Adrenal gland (tissue), 12 donors: ENCODE data around the gene TSPOAP1. TPM values are rescaled to one million over a fixed set of nuclear protein-coding genes. Genes with fewer than 3 reads are reported as not detected.

Experiments
- DNase-seq, 7 donors: peaks; one replicate each; pipeline ENCODE4 v3.0.0-alpha.2; 2019 to 2020
- H3K27ac ChIP-seq, 5 donors: fragments of 200-600 bp; sonication (generic) in 4 of 5; 1 replicate in 3 of 5; 2 replicates in 2 of 5; pipeline versions ENCODE4 v1.5.1 to v1.8.0; 2016 to 2020; ENCODE audit warnings: mild to moderate bottlenecking in 1 of 5
- H3K27me3 ChIP-seq: fragments of 200-600 bp; 2 replicates; pipeline ENCODE4 v1.8.0; 2021
- H3K36me3 ChIP-seq, 2 donors: fragments of 200-600 bp; replicated peaks in 1 of 2; 1 replicate in 1 of 2; 2 replicates in 1 of 2; pipeline versions ENCODE4 v1.5.1 to v1.8.0; 2018 to 2022
- H3K4me1 ChIP-seq, 2 donors: fragments of 200-600 bp; replicated peaks in 1 of 2; 1 replicate in 1 of 2; 2 replicates in 1 of 2; pipeline versions ENCODE4 v1.5.1 to v1.8.0; 2018 to 2021
- H3K4me3 ChIP-seq, 4 donors: fragments of 200-600 bp; sonication (generic) in 3 of 4; one replicate each; pipeline ENCODE4 v1.5.1; 2016 to 2018
- H3K9me3 ChIP-seq, 3 donors: fragments of 200-600 bp; sonication (generic) in 1 of 3; replicated peaks in 1 of 3; 1 replicate in 2 of 3; 2 replicates in 1 of 3; pipeline versions ENCODE4 v1.5.1 to v1.8.0; 2016 to 2021
- POLR2A ChIP-seq, 2 donors: fragments of 450-650 bp; IDR thresholded peaks; one replicate each; pipeline ENCODE4 v1.6.1; 2017; ENCODE audit warnings: antibody characterized with exemption in 2 of 2, mild to moderate bottlenecking in 2 of 2, moderate library complexity in 1 of 2
- WGBS, 4 donors: extraction: QIAGEN DNeasy Blood & Tissue Kit in 2 of 4; methylation state at CpG; one replicate each; pipeline versions ENCODE4 v1.1.5 to v1.1.7; 2013 to 2017; 5-methylcytosine and 5-hydroxymethylcytosine counted together
- intact Hi-C, 2 donors: fragments of 100-400 bp; cut with DNase I; formaldehyde crosslinking; loops; one replicate each; pipeline versions ENCODE4 v1.14.1 to v1.15.0; 2022 to 2023
- polyA plus RNA-seq, 3 donors: library from polyadenylated mRNA; stranded (reverse); fragments of 200-250 nt in 2 of 3; fragments of 350-450 nt in 1 of 3; fragmentation: Illumina TruSeq in 1 of 3; extraction: RNeasy Lipid Tissue Mini Kit (QIAGEN cat#74804) in 1 of 3; gene quantifications; one replicate each; pipeline ENCODE4 v1.2.3, GENCODE V29; 2013 to 2014
- total RNA-seq, 9 donors: library from RNA; depleted of rRNA in 4 of 9; stranded (reverse); fragments of >200 nt in 4 of 9; fragments of 120-200 nt in 1 of 9; fragmentation: NEBNext Ultra II Directional in 1 of 9; extraction: Animal tissue kit (Norgen Biotek cat#: 25700) in 1 of 9; gene quantifications; one replicate each; pipeline versions ENCODE4 v1.1.0 to v1.2.4, GENCODE V29; 2013 to 2023
- TF ChIP-seq, protein P1 (sequence below), 6 experiments: fragments of 450-650 bp in 4 of 6; fragments of 200-600 bp in 2 of 6; sonication (generic) in 1 of 6; IDR thresholded peaks; 1 replicate in 5 of 6; 2 replicates in 1 of 6; pipeline versions ENCODE4 v1.5.1 to v1.8.0; 2016 to 2021; ENCODE audit warnings: antibody characterized with exemption in 6 of 6, mild to moderate bottlenecking in 2 of 6, moderate library complexity in 1 of 6
- donor health status: healthy with polysubstance abuse.
- donor health status: Bipolar disorder and iron deficiency.
- donor health status: DM: yes; HTN: yes; CAD: no.
- donor health status: DM: no; HTN: no; CAD: no.
- donor health status: DM: no; HTN: no; CAD: no.
- donor health status: DM: yes; HTN: yes; CAD: no.

The TSPOAP1 gene
- total and polyA plus RNA-seq, 12 donors, result 4.7 to 140 (median 22.3) TPM

GRCh38 chr17:58314706-58315015 is 13.9 kb downstream of the TSPOAP1 start:
- Histone ChIP-seq H3K9me3 (no peaks in the 10 kb centered on the region), H3K4me3 (no peak overlapping the region), H3K36me3 (no peaks in the 10 kb centered on the region), H3K4me1 (no peaks in the 10 kb centered on the region), H3K27me3 (no peaks in the 10 kb centered on the region), H3K27ac (no peak overlapping the region)
- DNase-seq, result peak in 2 of 7 donors; percentile 3 to 40
- 88 to 93% (median 92%) methylated on average over 5 to 6 of the region's 6 CpGs for WGBS, 4 donors
- no peak for TF ChIP-seq POLR2A (IDR thresholded peaks at IDR 0.05)
- TF ChIP-seq, protein P1, sequence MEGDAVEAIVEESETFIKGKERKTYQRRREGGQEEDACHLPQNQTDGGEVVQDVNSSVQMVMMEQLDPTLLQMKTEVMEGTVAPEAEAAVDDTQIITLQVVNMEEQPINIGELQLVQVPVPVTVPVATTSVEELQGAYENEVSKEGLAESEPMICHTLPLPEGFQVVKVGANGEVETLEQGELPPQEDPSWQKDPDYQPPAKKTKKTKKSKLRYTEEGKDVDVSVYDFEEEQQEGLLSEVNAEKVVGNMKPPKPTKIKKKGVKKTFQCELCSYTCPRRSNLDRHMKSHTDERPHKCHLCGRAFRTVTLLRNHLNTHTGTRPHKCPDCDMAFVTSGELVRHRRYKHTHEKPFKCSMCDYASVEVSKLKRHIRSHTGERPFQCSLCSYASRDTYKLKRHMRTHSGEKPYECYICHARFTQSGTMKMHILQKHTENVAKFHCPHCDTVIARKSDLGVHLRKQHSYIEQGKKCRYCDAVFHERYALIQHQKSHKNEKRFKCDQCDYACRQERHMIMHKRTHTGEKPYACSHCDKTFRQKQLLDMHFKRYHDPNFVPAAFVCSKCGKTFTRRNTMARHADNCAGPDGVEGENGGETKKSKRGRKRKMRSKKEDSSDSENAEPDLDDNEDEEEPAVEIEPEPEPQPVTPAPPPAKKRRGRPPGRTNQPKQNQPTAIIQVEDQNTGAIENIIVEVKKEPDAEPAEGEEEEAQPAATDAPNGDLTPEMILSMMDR (IDR thresholded peaks at IDR 0.05), result no peak
- intact Hi-C loops, result loop anchor here (2.0 to 5.0 kb wide), 2 partner anchors 132 to 133 kb away; no protein-coding TSS in a partner anchor

DNA sequence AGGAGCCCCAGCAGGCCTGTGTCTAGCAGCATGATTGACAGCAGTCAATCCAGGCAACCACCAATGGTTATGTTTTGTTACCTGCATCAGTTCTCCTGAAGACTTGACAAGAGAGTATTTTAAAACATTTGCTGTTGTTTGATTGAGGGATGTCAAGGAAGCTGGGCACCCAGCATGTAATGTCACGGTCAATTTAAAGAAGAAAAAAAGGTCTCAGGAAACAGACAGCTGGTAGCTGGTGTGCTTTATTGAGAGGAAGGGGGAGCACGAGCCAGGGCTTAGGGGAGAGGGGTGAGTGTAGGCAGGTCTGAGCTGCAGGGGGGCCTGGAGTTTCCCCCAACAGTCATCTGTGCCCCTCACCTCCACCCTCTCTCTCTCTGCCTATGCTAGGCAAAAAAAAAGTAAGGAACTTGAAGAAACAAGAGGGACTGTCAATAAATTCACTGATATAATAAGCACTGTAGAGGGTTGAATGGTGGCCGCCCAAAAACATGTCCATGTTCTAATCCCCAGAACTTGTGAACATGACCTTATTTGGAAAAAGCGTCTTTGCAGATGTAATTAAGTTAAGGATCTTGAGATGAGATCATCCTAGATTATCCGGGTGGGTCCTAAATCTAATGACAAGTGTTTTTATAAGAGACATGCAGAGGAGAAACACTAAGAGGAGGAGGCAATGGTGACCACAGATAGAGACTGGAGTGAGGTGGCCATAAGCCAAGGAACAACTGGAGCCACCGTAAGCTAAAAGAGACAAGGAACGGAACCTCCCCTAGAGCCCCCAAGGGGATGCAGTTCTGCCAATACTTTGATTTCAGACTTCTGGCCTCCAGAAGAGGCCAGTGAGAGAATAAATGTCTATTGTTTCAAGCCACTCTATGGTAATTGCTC is 14.5 kb downstream of the TSPOAP1 start:
- no peaks in the 10 kb centered on the region for H3K27me3 ChIP-seq
- no peak overlapping the region for H3K4me3 ChIP-seq
- H3K4me1 ChIP-seq, result no peaks in the 10 kb centered on the region
- H3K36me3 ChIP-seq, result no peaks in the 10 kb centered on the region
- TF ChIP-seq POLR2A (IDR thresholded peaks at IDR 0.05), result no peak
- TF ChIP-seq, protein P1 (IDR thresholded peaks at IDR 0.05), result no peak
- intact Hi-C loops, result loop anchor here in 1 of 2 donors (2.0 kb wide), 1 partner anchor 133 kb away; no protein-coding TSS in a partner anchor
- H3K9me3 ChIP-seq, result no peaks in the 10 kb centered on the region
- peak in 1 of 7 donors; percentile 5 for DNase-seq
- WGBS, 4 donors, result 82 to 87% (median 84%) methylated on average over 7 of the region's 7 CpGs
- no peak overlapping the region for H3K27ac ChIP-seq

DNA sequence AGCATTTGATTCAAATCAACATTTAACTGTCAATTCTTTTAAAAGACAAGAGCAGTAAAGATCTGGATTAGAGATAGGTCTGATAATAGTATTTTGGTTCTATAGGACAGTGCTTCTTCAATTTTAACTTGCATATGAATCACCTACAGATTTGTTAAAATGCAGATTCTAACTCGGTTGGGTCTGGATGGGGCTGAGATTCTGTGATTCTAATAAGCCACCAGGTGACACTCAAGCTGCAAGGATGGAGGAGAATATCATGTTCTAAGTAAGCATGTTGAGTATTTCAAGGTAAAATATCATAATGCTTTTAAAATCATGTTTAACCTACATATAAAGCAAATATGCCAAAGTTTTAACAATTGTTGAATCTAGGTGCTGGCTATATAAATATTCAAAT is 15.8 kb downstream of the TSPOAP1 start:
- TF ChIP-seq, protein P1 (IDR thresholded peaks at IDR 0.05), result no peak
- TF ChIP-seq POLR2A (IDR thresholded peaks at IDR 0.05), result no peak
- H3K36me3 ChIP-seq, result no peaks in the 10 kb centered on the region

DNA sequence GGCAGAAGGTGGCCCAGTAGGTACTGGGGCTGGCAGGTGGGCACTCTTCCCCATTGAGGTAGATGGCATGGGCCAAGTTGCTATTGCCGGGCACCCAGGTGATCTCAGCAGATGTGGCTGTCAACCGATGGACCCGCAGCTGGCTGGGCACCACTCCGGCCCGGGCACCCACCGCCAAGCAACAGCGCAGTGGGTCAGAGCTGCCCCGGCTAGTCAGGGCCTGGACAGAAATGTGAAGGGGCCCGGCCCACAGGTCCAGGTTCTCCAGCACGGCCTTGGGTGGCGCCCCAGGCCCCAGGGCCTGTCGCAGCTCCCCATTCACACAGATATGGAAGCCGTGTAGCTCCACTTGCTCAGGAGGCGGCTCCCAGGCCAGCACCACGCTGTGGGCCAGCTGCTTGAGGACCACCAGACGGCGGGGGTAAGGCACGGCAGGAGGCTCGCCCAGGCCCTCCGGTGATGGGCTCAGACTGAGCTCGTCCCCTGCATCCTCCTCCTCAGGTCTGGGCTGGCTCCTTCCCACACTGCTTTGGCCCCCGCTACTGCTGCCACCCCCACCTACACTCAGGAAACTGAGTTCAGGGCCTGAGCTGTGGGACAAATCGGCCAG is 16.5 kb downstream of the TSPOAP1 start:
- no peaks in the 10 kb centered on the region for H3K27me3 ChIP-seq
- intact Hi-C loops, result no loop called here
- no peak for TF ChIP-seq POLR2A (IDR thresholded peaks at IDR 0.05)
- TF ChIP-seq, protein P1 (IDR thresholded peaks at IDR 0.05), result no peak
- H3K36me3 ChIP-seq, result no peaks in the 10 kb centered on the region
- H3K9me3 ChIP-seq, result no peaks in the 10 kb centered on the region
- H3K4me3 ChIP-seq, result no peak overlapping the region
- no peak overlapping the region for H3K27ac ChIP-seq
- WGBS, 4 donors, result 84 to 96% (median 92%) methylated on average over 19 to 23 of the region's 23 CpGs
- H3K4me1 ChIP-seq, result no peaks in the 10 kb centered on the region
- DNase-seq, result peak in 3 of 7 donors; percentile 9 to 35 (median 13)

More for the DNA sequence above, 15.8 kb downstream of the TSPOAP1 start:
- no peak for DNase-seq
- Histone ChIP-seq H3K27ac (no peak overlapping the region), H3K27me3 (no peaks in the 10 kb centered on the region), H3K4me1 (no peaks in the 10 kb centered on the region), H3K9me3 (no peaks in the 10 kb centered on the region), H3K4me3 (no peak overlapping the region)
- intact Hi-C loops, result no loop called here
- WGBS, 4 donors, result 53 to 79% (median 73%) methylated on average over 1 of the region's 1 CpG
